SU-DHL-6 (cell line): Measurements from ENCODE around the gene FAM3C.

ENCODE experiments used
- CTCF ChIP-seq: fragments of 200-600 bp; sonication (generic); IDR thresholded peaks from one replicate; pipeline ENCODE4 v1.5.1; 2017; ENCODE audit warnings: antibody characterized with exemption, mild to moderate bottlenecking, low read length, moderate library complexity; ENCODE audit not compliant: insufficient read depth, poor library complexity, severe bottlenecking
- EZH2phosphoT487 ChIP-seq: fragments of 200-600 bp; sonication (generic), shearing (Covaris generic); conservative IDR thresholded peaks from 2 replicates; pipeline ENCODE4 v1.6.1; 2018; ENCODE audit warnings: mild to moderate bottlenecking, antibody characterized with exemption, low read length, moderate library complexity, mixed read lengths

- no peak for TF ChIP-seq CTCF
- TF ChIP-seq EZH2phosphoT487, result no peak
Observed at GRCh38 chr7:121433775-121434174, 37.7 kb upstream of the FAM3C start.
